Activated CD8-positive, alpha-beta T cell treated with anti-CD3 and anti-CD28 coated beads for 36 hours (primary cell): ENCODE results near the gene CLMN. TPM values are rescaled to one million over a fixed set of nuclear protein-coding genes. Genes with fewer than 3 reads are reported as not detected.

Experiments
- ATAC-seq: fragments of 200-7000 bp; cut with Tn5 transposase; one replicate; pipeline ENCODE4 v1.10.0; 2021; ENCODE audit warnings: mild to moderate bottlenecking, moderate library complexity
- CTCF ChIA-PET: fragments of 350-600 bp; sonication (Branson Sonifier 250); formaldehyde crosslinking; loops from one replicate; lab custom pipeline; 2021; ENCODE audit warnings: antibody characterized with exemption; lab: Charles Lee
- POLR2A ChIA-PET: fragments of 350-600 bp; sonication (Branson Sonifier 250); formaldehyde crosslinking; loops from one replicate; lab custom pipeline; 2021; ENCODE audit warnings: antibody characterized with exemption; lab: Charles Lee
- DNase-seq: peaks from one replicate; pipeline ENCODE4 v3.0.0-alpha.2; 2020
- H3K27ac Mint-ChIP-seq: one replicate; pipeline ENCODE4 v1.8.0; 2021; ENCODE audit warnings: mild to moderate bottlenecking, mixed read lengths
- H3K27me3 Mint-ChIP-seq: one replicate; pipeline ENCODE4 v1.8.0; 2021; ENCODE audit warnings: mixed read lengths
- H3K36me3 Mint-ChIP-seq: one replicate; pipeline ENCODE4 v1.8.0; 2021; ENCODE audit warnings: low read depth, mixed read lengths
- H3K4me1 Mint-ChIP-seq: one replicate; pipeline ENCODE4 v1.8.0; 2021; ENCODE audit warnings: low read depth, mixed read lengths
- H3K4me3 Mint-ChIP-seq: one replicate; pipeline ENCODE4 v1.8.0; 2021; ENCODE audit warnings: mild to moderate bottlenecking, moderate library complexity, mixed read lengths
- H3K9me3 Mint-ChIP-seq: one replicate; pipeline ENCODE4 v1.8.0; 2021; ENCODE audit warnings: mixed read lengths
- CTCF ChIP-seq: fragments of 200-600 bp; IDR thresholded peaks from one replicate; pipeline ENCODE4 v1.8.0; 2022; ENCODE audit warnings: antibody characterized with exemption, mild to moderate bottlenecking
- intact Hi-C: fragments of 100-400 bp; cut with micrococcal nuclease; formaldehyde crosslinking; loops from one replicate; pipeline ENCODE4 v1.10.0; 2022
- total RNA-seq, 2 experiments: library from RNA; stranded (reverse); gene quantifications; one replicate each; pipeline ENCODE4 v1.2.3, GENCODE V29; 2021

Gene CLMN
- total RNA-seq, 2 experiments from 2014 or later, result 0.31 to 0.59 TPM

- CTCF ChIA-PET, result no interaction called here
Observed at GRCh38 chr14:95262511-95262891, 57.2 kb downstream of the CLMN start.

GRCh38 chr14:95261616-95262510 is 57.8 kb downstream of the CLMN start:
- peaks cover 1% of the 10 kb centered on the region for H3K27me3 Mint-ChIP-seq
- ATAC-seq, result no peak
- H3K4me1 Mint-ChIP-seq, result peaks cover 35% of the 10 kb centered on the region
- intact Hi-C loops, result no loop called here
- no peak overlapping the region for H3K4me3 Mint-ChIP-seq
- no peaks in the 10 kb centered on the region for H3K9me3 Mint-ChIP-seq
- ChIA-PET POLR2A (no interaction called here), CTCF (no interaction called here)
- no peak overlapping the region for H3K27ac Mint-ChIP-seq
- no peak for DNase-seq
- no peaks in the 10 kb centered on the region for H3K36me3 Mint-ChIP-seq
- no peak for TF ChIP-seq CTCF

More at GRCh38 chr14:95262511-95262891, 57.2 kb downstream of the CLMN start:
- Mint-ChIP-seq H3K9me3 (no peaks in the 10 kb centered on the region), H3K27ac (no peak overlapping the region), H3K27me3 (peaks cover 1% of the 10 kb centered on the region), H3K4me1 (peaks cover 41% of the 10 kb centered on the region), H3K4me3 (no peak overlapping the region), H3K36me3 (no peaks in the 10 kb centered on the region)
- intact Hi-C loops, result no loop called here
- POLR2A ChIA-PET, result no interaction called here
- TF ChIP-seq CTCF, result no peak
- DNase-seq (no peak), ATAC-seq (no peak)

- H3K27ac Mint-ChIP-seq, result peak overlapping the region; percentile 83
- no peak for TF ChIP-seq CTCF
- ATAC-seq (peak; percentile 66), DNase-seq (peak; percentile 53)
- H3K36me3 Mint-ChIP-seq, result no peaks in the 10 kb centered on the region
- no peaks in the 10 kb centered on the region for H3K9me3 Mint-ChIP-seq
- POLR2A ChIA-PET, result interaction anchor here (0.6 to 0.8 kb wide), 3 partner anchors 8 to 499 kb away, joined by 3 to 4 read pairs (median 3); no protein-coding TSS in a partner anchor
- intact Hi-C loops, result no loop called here
- no peak overlapping the region for H3K4me3 Mint-ChIP-seq
- peaks cover 28% of the 10 kb centered on the region for H3K4me1 Mint-ChIP-seq
- CTCF ChIA-PET, result no interaction called here
- H3K27me3 Mint-ChIP-seq, result peaks cover 1% of the 10 kb centered on the region
Observed at GRCh38 chr14:95260537-95261361, 59.0 kb downstream of the CLMN start.

- no peak for TF ChIP-seq CTCF
- Mint-ChIP-seq H3K9me3 (no peaks in the 10 kb centered on the region), H3K4me3 (no peak overlapping the region), H3K4me1 (peaks cover 12% of the 10 kb centered on the region), H3K27me3 (peaks cover 1% of the 10 kb centered on the region), H3K36me3 (no peaks in the 10 kb centered on the region), H3K27ac (no peak overlapping the region)
- POLR2A ChIA-PET, result no interaction called here
- ATAC-seq, result no peak
- intact Hi-C loops, result no loop called here
- CTCF ChIA-PET, result no interaction called here
- no peak for DNase-seq
Observed at GRCh38 chr14:95258754-95259593, 60.7 kb downstream of the CLMN start.
